HepG2 (cell line): ENCODE data around the gene ADAMTS18. TPM values are rescaled to one million over a fixed set of nuclear protein-coding genes. Genes with fewer than 3 reads are reported as not detected.

Experiments used
- ATF3 ChIP-seq: sonication (generic); formaldehyde crosslinking; IDR thresholded peaks from 2 replicates; pipeline ENCODE4 v1.4.0; 2020; ENCODE audit warnings: missing genetic modification reagents
- BCL6 ChIP-seq: IDR thresholded peaks from 2 replicates; pipeline ENCODE4 v1.6.1; 2016; ENCODE audit warnings: missing genetic modification reagents, missing compliant biosample characterization
- FOSL2 ChIP-seq: sonication (generic); formaldehyde crosslinking; IDR thresholded peaks from 2 replicates; pipeline ENCODE4 v1.4.0; 2020; ENCODE audit warnings: missing genetic modification reagents
- HNF1B ChIP-seq: sonication (generic); formaldehyde crosslinking; IDR thresholded peaks from 2 replicates; pipeline ENCODE4 v1.5.1; 2020; ENCODE audit warnings: mild to moderate bottlenecking, moderate library complexity, missing genetic modification reagents
- KAT8 ChIP-seq: IDR thresholded peaks from 2 replicates; pipeline ENCODE4 v1.6.1; 2016; ENCODE audit warnings: missing genetic modification reagents, missing compliant biosample characterization
- KDM5B ChIP-seq: sonication (generic); formaldehyde crosslinking; IDR thresholded peaks from 2 replicates; pipeline ENCODE4 v1.4.0; 2020; ENCODE audit warnings: missing genetic modification reagents, mild to moderate bottlenecking, borderline replicate concordance
- LCORL ChIP-seq, 2 experiments: fragments of 450-650 bp in 1 of 2; sonication (generic) in 1 of 2; formaldehyde crosslinking in 1 of 2; IDR thresholded peaks; 2 replicates each; pipeline versions ENCODE4 v1.5.0 to v1.6.1; 2017 to 2020; ENCODE audit warnings: antibody characterized with exemption in 1 of 2, missing genetic modification reagents in 1 of 2
- MYNN ChIP-seq: sonication (generic); formaldehyde crosslinking; IDR thresholded peaks from 2 replicates; pipeline ENCODE4 v1.4.0; 2020; ENCODE audit warnings: mild to moderate bottlenecking, low read depth, missing genetic modification reagents
- NFIC ChIP-seq: IDR thresholded peaks from 2 replicates; pipeline ENCODE4 v1.6.1; 2012; ENCODE audit warnings: mild to moderate bottlenecking, low read length, inconsistent platforms
- NR2F1 ChIP-seq, 2 experiments: fragments of 450-650 bp in 1 of 2; formaldehyde crosslinking in 1 of 2; IDR thresholded peaks; 2 replicates each; pipeline versions ENCODE4 v1.5.0 to v1.6.1; 2016 to 2020; ENCODE audit warnings: mild to moderate bottlenecking in 1 of 2, missing compliant biosample characterization in 1 of 2, missing genetic modification reagents in 1 of 2, moderate library complexity in 1 of 2
- TBX3 ChIP-seq: fragments of 450-650 bp; IDR thresholded peaks from 2 replicates; pipeline ENCODE4 v1.6.1; 2017; ENCODE audit warnings: antibody characterized with exemption, mild to moderate bottlenecking, inconsistent platforms, borderline replicate concordance
- THRA ChIP-seq: sonication (generic); formaldehyde crosslinking; IDR thresholded peaks from 2 replicates; pipeline ENCODE4 v1.4.0; 2020; ENCODE audit warnings: missing genetic modification reagents, borderline replicate concordance
- ZBTB34 ChIP-seq: sonication (generic); formaldehyde crosslinking; IDR thresholded peaks from 2 replicates; pipeline ENCODE4 v1.8.0; 2022; ENCODE audit warnings: mild to moderate bottlenecking, missing genetic modification reagents
- ZGPAT ChIP-seq: IDR thresholded peaks from 2 replicates; pipeline ENCODE4 v1.6.1; 2016; ENCODE audit warnings: mild to moderate bottlenecking
- ZNF614 ChIP-seq: IDR thresholded peaks from 2 replicates; pipeline ENCODE4 v1.6.1; 2018; ENCODE audit warnings: missing biosample characterization, missing genetic modification reagents, inconsistent platforms, borderline replicate concordance
- ZNF7 ChIP-seq: IDR thresholded peaks from 2 replicates; pipeline ENCODE4 v1.6.1; 2016; ENCODE audit warnings: missing biosample characterization, missing genetic modification reagents
- polyA plus RNA-seq, 8 experiments: library from polyadenylated mRNA; depleted of rRNA in 3 of 8; stranded (reverse) in 7 of 8; unstranded in 1 of 8; fragments of >200 nt; fragmentation: Illumina TruSeq in 4 of 8; extraction: Trizol in 4 of 8; gene quantifications; 2 replicates each; pipeline versions ENCODE4 v1.2.1 to v1.2.3, GENCODE V29; 2011 to 2016; ENCODE audit warnings: low read depth in 4 of 8, missing spikeins in 1 of 8, mixed read lengths in 1 of 8; ENCODE audit not compliant: insufficient read depth in 1 of 8
- total RNA-seq, 5 experiments: library from RNA; depleted of rRNA; stranded (reverse); fragments of >200 nt; fragmentation: Illumina TruSeq; extraction: Trizol; gene quantifications; 2 replicates each; pipeline ENCODE4 v1.2.3, GENCODE V29; 2016; ENCODE audit warnings: low read depth in 1 of 5
- TF ChIP-seq, protein P1 (sequence below): sonication (generic); formaldehyde crosslinking; conservative IDR thresholded peaks from 2 replicates; pipeline ENCODE4 v1.4.0; 2020; ENCODE audit warnings: mild to moderate bottlenecking, missing genetic modification reagents, moderate library complexity
- TF ChIP-seq, protein P2 (sequence below): sonication (generic); formaldehyde crosslinking; IDR thresholded peaks from 2 replicates; pipeline ENCODE4 v1.9.0; 2021; ENCODE audit warnings: missing genetic modification reagents, mild to moderate bottlenecking, borderline replicate concordance

ADAMTS18 gene
- total and polyA plus RNA-seq, 2 of the 13 experiments (the other 11 are each of a cell fraction or from before 2014, with no cell fraction given), result 0.01 TPM; not detected in 1

GRCh38 chr16:77359065-77359502 lies 75.8 kb downstream of the ADAMTS18 start (continued):
- TF ChIP-seq, protein P1, sequence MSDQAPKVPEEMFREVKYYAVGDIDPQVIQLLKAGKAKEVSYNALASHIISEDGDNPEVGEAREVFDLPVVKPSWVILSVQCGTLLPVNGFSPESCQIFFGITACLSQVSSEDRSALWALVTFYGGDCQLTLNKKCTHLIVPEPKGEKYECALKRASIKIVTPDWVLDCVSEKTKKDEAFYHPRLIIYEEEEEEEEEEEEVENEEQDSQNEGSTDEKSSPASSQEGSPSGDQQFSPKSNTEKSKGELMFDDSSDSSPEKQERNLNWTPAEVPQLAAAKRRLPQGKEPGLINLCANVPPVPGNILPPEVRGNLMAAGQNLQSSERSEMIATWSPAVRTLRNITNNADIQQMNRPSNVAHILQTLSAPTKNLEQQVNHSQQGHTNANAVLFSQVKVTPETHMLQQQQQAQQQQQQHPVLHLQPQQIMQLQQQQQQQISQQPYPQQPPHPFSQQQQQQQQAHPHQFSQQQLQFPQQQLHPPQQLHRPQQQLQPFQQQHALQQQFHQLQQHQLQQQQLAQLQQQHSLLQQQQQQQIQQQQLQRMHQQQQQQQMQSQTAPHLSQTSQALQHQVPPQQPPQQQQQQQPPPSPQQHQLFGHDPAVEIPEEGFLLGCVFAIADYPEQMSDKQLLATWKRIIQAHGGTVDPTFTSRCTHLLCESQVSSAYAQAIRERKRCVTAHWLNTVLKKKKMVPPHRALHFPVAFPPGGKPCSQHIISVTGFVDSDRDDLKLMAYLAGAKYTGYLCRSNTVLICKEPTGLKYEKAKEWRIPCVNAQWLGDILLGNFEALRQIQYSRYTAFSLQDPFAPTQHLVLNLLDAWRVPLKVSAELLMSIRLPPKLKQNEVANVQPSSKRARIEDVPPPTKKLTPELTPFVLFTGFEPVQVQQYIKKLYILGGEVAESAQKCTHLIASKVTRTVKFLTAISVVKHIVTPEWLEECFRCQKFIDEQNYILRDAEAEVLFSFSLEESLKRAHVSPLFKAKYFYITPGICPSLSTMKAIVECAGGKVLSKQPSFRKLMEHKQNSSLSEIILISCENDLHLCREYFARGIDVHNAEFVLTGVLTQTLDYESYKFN (CRISPR knock-in tag), result peak; percentile 82
- peak; percentile 98 for TF ChIP-seq FOSL2
- TF ChIP-seq THRA (CRISPR knock-in tag), result no peak; the same call in 1 of the 2 replicates
- TF ChIP-seq, protein P2, sequence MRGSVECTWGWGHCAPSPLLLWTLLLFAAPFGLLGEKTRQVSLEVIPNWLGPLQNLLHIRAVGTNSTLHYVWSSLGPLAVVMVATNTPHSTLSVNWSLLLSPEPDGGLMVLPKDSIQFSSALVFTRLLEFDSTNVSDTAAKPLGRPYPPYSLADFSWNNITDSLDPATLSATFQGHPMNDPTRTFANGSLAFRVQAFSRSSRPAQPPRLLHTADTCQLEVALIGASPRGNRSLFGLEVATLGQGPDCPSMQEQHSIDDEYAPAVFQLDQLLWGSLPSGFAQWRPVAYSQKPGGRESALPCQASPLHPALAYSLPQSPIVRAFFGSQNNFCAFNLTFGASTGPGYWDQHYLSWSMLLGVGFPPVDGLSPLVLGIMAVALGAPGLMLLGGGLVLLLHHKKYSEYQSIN (CRISPR knock-in tag), result no peak
- peak; percentile 84 for TF ChIP-seq ZGPAT (CRISPR knock-in tag)
- peak; percentile 91 for TF ChIP-seq TBX3
- TF ChIP-seq ZNF7 (CRISPR knock-in tag), result no peak
- peak; percentile 45; the same call in 1 of the 2 replicates for TF ChIP-seq NFIC
- TF ChIP-seq KDM5B (CRISPR knock-in tag), result no peak
- TF ChIP-seq MYNN (CRISPR knock-in tag), result no peak
- peak; percentile 59; the same call in 1 of the 2 replicates for TF ChIP-seq HNF1B (CRISPR knock-in tag)
- TF ChIP-seq ZNF614, result peak; percentile 73; the same call in 1 of the 2 replicates
- peak; percentile 71 for TF ChIP-seq BCL6 (CRISPR knock-in tag)
- TF ChIP-seq NR2F1 (CRISPR knock-in tag; IDR thresholded peaks at IDR 0.05), result 0 out of 4 replicates have a peak, but pooled peaks of 1 of the 2 experiments have one; percentile 17
- TF ChIP-seq ATF3, result no peak
- peak; percentile 80; the same call in 1 of the 2 replicates for TF ChIP-seq ZBTB34 (CRISPR knock-in tag)
- peak; percentile 53 for TF ChIP-seq KAT8 (CRISPR knock-in tag)
- peak; percentile 61; the same call in 1 of the 2 replicates for TF ChIP-seq LCORL (IDR thresholded peaks at IDR 0.05)
- no peak for TF ChIP-seq LCORL (CRISPR knock-in tag; IDR thresholded peaks at IDR 0.05)
